Fibroblast of lung (primary cell): ENCODE data around the gene HNRNPA1L2. TPM values are rescaled to one million over a fixed set of nuclear protein-coding genes. Genes with fewer than 3 reads are reported as not detected.
A peak's percentile ranks its signal among the peaks of the same experiment; 100 is the strongest.

ENCODE experiments used
- DNase-seq, 2 donors: peaks; one replicate each; pipeline versions ENCODE4 v3.0.0 to v3.0.0-alpha.2; 2010; ENCODE audit warnings: low read depth in 2 of 2
- H2AFZ ChIP-seq: 2 replicates; pipeline ENCODE4 v1.5.1; 2012; ENCODE audit warnings: low read length, control low read depth, inconsistent platforms
- H3K27ac ChIP-seq: 2 replicates; pipeline ENCODE4 v1.5.1; 2011; ENCODE audit warnings: low read length, control low read depth; ENCODE audit not compliant: insufficient read depth
- H3K27me3 ChIP-seq: 2 replicates; pipeline ENCODE4 v1.5.1; 2011; ENCODE audit warnings: mild to moderate bottlenecking, low read length; ENCODE audit not compliant: control insufficient read depth, insufficient read depth
- H3K36me3 ChIP-seq: 2 replicates; pipeline ENCODE4 v1.5.1; 2011; ENCODE audit warnings: low read length; ENCODE audit not compliant: control insufficient read depth, insufficient read depth
- H3K4me1 ChIP-seq: 2 replicates; pipeline ENCODE4 v1.5.1; 2011; ENCODE audit warnings: low read length; ENCODE audit not compliant: control insufficient read depth, insufficient read depth; ENCODE audit errors: extremely low read depth
- H3K4me2 ChIP-seq: 2 replicates; pipeline ENCODE4 v1.5.1; 2011; ENCODE audit warnings: low read length, control low read depth; ENCODE audit not compliant: insufficient read depth; ENCODE audit errors: extremely low read depth
- H3K4me3 ChIP-seq, 4 experiments: fragments of 200-600 bp in 1 of 4; sonication (generic) in 1 of 4; replicated peaks in 1 of 4; 2 replicates each; pipeline ENCODE4 v1.5.1; 2011 to 2016; ENCODE audit warnings: low read length in 4 of 4, low read depth in 3 of 4, mild to moderate bottlenecking in 3 of 4, control low read depth in 2 of 4, inconsistent platforms in 1 of 4, mixed read lengths in 1 of 4; ENCODE audit not compliant: insufficient read depth in 1 of 4; ENCODE audit errors: control extremely low read depth in 1 of 4
- H3K79me2 ChIP-seq: 2 replicates; pipeline ENCODE4 v1.5.1; 2012; ENCODE audit warnings: mild to moderate bottlenecking, low read length, inconsistent platforms; ENCODE audit not compliant: control insufficient read depth, insufficient read depth
- H3K9ac ChIP-seq: 2 replicates; pipeline ENCODE4 v1.5.1; 2011; ENCODE audit warnings: mild to moderate bottlenecking, low read length, control low read depth; ENCODE audit not compliant: insufficient read depth
- H3K9me3 ChIP-seq: 2 replicates; pipeline ENCODE4 v1.5.1; 2012; ENCODE audit warnings: low read depth, low read length; ENCODE audit not compliant: control insufficient read depth, insufficient read depth
- H4K20me1 ChIP-seq: 2 replicates; pipeline ENCODE4 v1.5.1; 2011; ENCODE audit warnings: low read length; ENCODE audit not compliant: control insufficient read depth, insufficient read depth; ENCODE audit errors: extremely low read depth
- CTCF ChIP-seq, 2 donors: IDR thresholded peaks in 1 of 2; conservative IDR thresholded peaks in 1 of 2; 1 replicate in 1 of 2; 2 replicates in 1 of 2; pipeline ENCODE4 v1.5.1; 2011 to 2012; ENCODE audit warnings: low read length in 2 of 2, control low read depth in 1 of 2, inconsistent platforms in 1 of 2, low read depth in 1 of 2, mild to moderate bottlenecking in 1 of 2
- EZH2 ChIP-seq: IDR thresholded peaks from 2 replicates; pipeline ENCODE4 v1.5.1; 2012; ENCODE audit warnings: low read length, control low read depth, mild to moderate bottlenecking; ENCODE audit errors: missing control alignments
- polyA plus RNA-seq, 2 donors: library from polyadenylated mRNA; depleted of rRNA in 1 of 2; stranded (reverse) in 1 of 2; unstranded in 1 of 2; fragments of >200 nt; gene quantifications; 2 replicates each; pipeline ENCODE4 v1.2.1, GENCODE V29; 2011 to 2012; ENCODE audit warnings: missing spikeins in 1 of 2
- total RNA-seq: library from RNA; depleted of rRNA; stranded (reverse); fragments of >200 nt; gene quantifications from 2 replicates; pipeline ENCODE4 v1.2.1, GENCODE V29; 2014

Gene HNRNPA1L2
- total and polyA plus RNA-seq, 2 donors (not counting 1 experiment from before 2014, with no cell fraction given): 3.3 to 9.8 TPM

GRCh38 chr13:52686376-52686775 lies 44.1 kb downstream of the HNRNPA1L2 start:
- H2AFZ ChIP-seq: no peak overlapping the region
- no peaks in the 10 kb centered on the region for H3K27me3 ChIP-seq
- DNase-seq: peak in 1 of 2 donors; percentile 9
- H3K4me2 ChIP-seq: no peak overlapping the region
- TF ChIP-seq CTCF (conservative IDR thresholded peaks at IDR 0.05 in 1 of 2, IDR thresholded peaks at IDR 0.05 in 1 of 2; ENCODE audit: low read depth in 1 of 2, low read length in 2 of 2) (no peak), EZH2 (no peak)
- H3K36me3 ChIP-seq: peaks cover 3% of the 10 kb centered on the region
- no peaks in the 10 kb centered on the region for H4K20me1 ChIP-seq
- H3K27ac ChIP-seq: no peak overlapping the region
- no peak overlapping the region for H3K4me3 ChIP-seq
- H3K9ac ChIP-seq: no peak overlapping the region
- no peaks in the 10 kb centered on the region for H3K79me2 ChIP-seq
- H3K9me3 ChIP-seq: no peaks in the 10 kb centered on the region
- no peaks in the 10 kb centered on the region for H3K4me1 ChIP-seq

Other genes with a start within 250 kb of the HNRNPA1L2 start
- gene THSD1, start 236.3 kb upstream of the HNRNPA1L2 start, total RNA-seq: 9.1 and 9.8 TPM in 2 replicates
- 5.2 and 10.2 TPM in 2 replicates for gene THSD1, start 236.3 kb upstream of the HNRNPA1L2 start, polyA plus RNA-seq
- gene VPS36, start 191.8 kb upstream of the HNRNPA1L2 start, total RNA-seq: 22.6 and 28.2 TPM in 2 replicates
- gene VPS36, start 191.8 kb upstream of the HNRNPA1L2 start, polyA plus RNA-seq: 15.8 and 16.2 TPM in 2 replicates
- 9.5 and 24.8 TPM in 2 replicates for gene CKAP2, start 187.0 kb upstream of the HNRNPA1L2 start, total RNA-seq
- gene CKAP2, start 187.0 kb upstream of the HNRNPA1L2 start, polyA plus RNA-seq: 10.5 and 28.2 TPM in 2 replicates
- gene SUGT1, start 10.4 kb downstream of the HNRNPA1L2 start, total RNA-seq: 45.2 and 45.7 TPM in 2 replicates
- 59.4 and 60.0 TPM in 2 replicates for gene SUGT1, start 10.4 kb downstream of the HNRNPA1L2 start, polyA plus RNA-seq
- not detected in 2 replicates for gene CNMD, start 97.4 kb downstream of the HNRNPA1L2 start, total RNA-seq
- gene CNMD, start 97.4 kb downstream of the HNRNPA1L2 start, polyA plus RNA-seq: not detected in 2 replicates
- not detected in 2 replicates for gene PCDH8, start 206.2 kb downstream of the HNRNPA1L2 start, total RNA-seq
- gene PCDH8, start 206.2 kb downstream of the HNRNPA1L2 start, polyA plus RNA-seq: not detected in 2 replicates